Measurements from ENCODE around the gene ITM2B.
"Not testable (repeated sequence)": the region's sequence is repeated elsewhere in the genome, so short reads cannot be mapped to it uniquely, and the experiment has no call there.

ITM2B gene

GRCh38 chr13:48222358-48223301 lies 10.4 kb upstream of the ITM2B start:
- no peak for DNase-seq (ENCODE audit: low read depth in 3 of 3, low spot score in 1 of 3)

GRCh38 chr13:48224701-48225100 lies 8.3 kb upstream of the ITM2B start:
- no peak for DNase-seq (ENCODE audit: low read depth in 3 of 3, low spot score in 1 of 3)

- DNase-seq (ENCODE audit: low read depth in 3 of 3, low spot score in 1 of 3) = no peak
Observed at GRCh38 chr13:48230541-48230940, 2.5 kb upstream of the ITM2B start.

GRCh38 chr13:48231080-48231479 lies 1.9 kb upstream of the ITM2B start:
- no peak for DNase-seq (ENCODE audit: low read depth in 3 of 3, low spot score in 1 of 3)

DNA sequence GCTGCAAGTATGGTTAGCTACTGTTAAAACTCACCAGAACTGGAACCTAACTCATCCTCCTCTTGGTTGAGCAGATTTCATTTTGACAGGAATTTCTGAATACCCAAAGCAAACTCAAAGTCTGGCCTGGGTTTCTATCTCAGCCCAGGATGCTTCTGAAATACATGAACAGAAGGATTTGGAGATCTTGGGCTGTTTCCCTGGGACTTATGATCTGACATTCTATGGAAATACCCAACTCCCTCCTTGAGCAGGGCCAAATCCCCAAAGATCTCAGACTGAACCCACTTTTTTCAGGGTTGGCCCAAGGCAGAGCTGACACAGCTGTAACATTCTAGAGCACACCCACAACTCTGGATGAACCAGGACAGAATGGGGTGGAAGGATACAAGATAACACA lies 1.1 kb upstream of the ITM2B start:
- no peak for DNase-seq (ENCODE audit: low read depth in 3 of 3, low spot score in 1 of 3)

DNA sequence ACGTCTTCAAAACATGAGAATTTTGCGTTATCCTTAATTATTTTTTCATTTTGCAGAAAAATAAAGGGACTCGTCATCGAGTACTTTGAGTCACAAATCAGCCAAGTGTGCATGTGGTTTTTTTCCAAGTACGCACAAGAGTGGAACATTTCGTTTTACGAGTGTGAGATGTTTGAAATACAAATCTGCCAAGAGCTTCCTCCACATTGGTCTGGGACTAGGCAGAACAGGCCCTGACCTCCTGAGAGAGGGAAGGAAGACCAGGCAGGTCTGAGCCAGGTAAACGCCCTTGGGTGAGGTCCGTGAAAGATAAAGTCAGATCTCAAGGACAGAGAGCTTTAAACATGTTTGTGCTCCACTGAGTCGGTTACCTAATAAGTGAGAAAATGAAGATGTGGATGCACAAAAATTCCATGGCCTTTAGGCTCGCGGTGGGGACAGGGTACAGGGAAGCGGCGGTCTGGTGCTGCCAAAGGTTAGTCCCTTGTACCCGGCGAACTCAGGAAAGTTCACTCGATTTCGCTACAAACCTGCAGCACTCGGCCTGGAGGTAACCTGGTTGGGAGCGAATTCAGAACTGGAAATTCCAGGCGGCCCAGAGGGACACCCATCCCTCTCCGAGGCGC lies 473 bp upstream of the ITM2B start:
- DNase-seq (ENCODE audit: low read depth in 3 of 3, low spot score in 1 of 3) = no peak

- DNase-seq (ENCODE audit: low read depth in 3 of 3, low spot score in 1 of 3) = no peak
Observed at GRCh38 chr13:48233889-48234488, 983 bp downstream of the ITM2B start.

- DNase-seq (ENCODE audit: low read depth in 3 of 3, low spot score in 1 of 3) = no peak
Observed at GRCh38 chr13:48234566-48235340, 1.7 kb downstream of the ITM2B start.

DNA sequence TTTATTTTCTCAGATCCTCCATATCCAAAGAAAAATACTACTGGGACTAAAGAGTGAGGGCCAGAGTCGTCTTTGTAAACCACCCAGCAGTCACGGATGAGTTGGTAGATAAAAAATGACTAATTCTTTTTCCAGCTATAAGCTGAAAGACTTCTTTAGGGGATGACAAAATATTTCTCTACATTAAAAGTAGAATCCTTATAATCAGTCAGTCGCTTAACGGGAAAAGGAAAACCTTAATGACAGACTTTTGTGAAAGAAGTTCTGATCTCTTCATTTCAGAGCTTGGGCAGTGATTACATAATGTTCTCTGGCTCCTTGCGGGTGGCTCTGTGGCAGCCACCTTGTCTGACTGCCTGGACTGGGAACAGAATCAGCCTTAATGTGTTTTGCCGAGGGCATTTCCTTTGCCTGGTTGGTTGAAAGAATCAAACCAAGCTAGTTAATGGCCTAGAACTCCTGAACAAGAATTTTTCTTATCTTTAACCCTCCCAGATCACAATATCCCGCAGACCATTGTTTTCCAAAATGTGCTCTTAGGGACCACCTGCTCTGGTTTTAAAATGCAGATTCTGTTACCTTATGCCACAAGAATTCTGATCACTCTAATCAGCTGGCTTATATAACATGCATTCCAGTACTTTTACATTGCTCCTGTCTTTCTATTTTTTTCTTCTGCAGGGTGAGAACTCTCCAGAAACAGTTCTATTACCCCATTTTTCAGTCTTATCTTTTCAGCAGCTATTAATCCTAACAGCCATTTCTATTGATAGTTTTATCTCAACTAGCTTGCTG lies 2.5 kb downstream of the ITM2B start:
- no peak for DNase-seq (ENCODE audit: low read depth in 3 of 3, low spot score in 1 of 3)

DNA sequence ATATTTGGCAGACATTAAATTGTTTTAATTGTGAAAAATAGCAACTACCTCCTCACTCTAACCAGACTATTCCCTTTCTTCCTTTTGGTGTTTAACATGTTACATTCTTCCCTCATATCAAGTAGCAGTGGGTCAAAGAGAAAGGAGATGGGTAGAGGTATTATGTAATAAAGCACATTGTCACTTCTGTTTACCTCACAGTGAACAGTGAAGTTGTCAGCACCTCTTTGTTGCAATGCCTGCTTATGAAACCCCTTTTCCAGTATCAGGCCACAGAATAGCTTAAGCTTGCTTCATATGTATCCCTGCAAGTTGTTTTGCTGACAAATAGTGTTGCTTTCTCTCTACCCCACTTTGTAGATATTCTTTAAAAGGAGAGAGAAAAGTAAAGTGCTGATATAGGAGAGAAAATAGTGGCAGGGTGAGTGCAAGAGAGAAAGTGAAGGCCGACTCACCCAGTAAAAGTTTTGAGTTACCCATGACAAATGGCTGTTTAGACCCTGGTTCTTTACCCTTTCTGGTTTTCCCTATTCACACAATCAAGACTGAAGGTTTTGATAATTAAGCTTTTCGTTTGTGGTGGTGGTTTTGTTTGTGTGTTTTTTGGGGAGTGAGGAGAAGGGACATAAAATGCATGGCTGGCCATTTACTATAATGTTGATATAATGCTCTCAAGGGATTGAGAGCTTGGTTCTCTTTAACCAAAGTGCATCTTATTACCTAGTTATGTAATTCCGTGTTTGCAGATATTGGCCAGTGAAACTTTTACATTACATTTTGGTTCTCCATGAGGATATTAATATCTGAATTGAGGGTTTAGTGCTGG lies 3.7 kb downstream of the ITM2B start:
- no peak for DNase-seq (ENCODE audit: low read depth in 3 of 3, low spot score in 1 of 3)

GRCh38 chr13:48239369-48239768 lies 6.4 kb downstream of the ITM2B start:
- not testable (repeated sequence) for DNase-seq (ENCODE audit: low read depth in 3 of 3, low spot score in 1 of 3)

DNA sequence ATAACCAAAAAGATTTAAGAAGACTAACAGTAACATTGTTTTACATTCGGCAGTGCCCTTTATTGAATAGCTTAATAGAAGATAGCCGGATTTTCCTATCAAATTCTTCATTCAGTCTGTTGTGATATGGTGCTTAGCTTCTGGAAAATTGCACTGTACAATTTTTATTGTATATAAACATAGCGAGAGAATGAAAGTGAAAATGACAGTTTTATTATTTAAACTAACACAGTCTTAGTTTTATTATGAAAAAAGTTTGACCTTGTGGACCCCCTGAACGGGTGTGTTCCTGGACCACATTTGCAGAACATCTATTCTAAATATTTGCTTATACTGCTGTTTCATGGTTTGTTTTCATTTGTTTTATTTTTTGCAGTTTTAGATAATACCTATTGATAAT lies 8.6 kb downstream of the ITM2B start:
- no peak for DNase-seq (ENCODE audit: low read depth in 3 of 3, low spot score in 1 of 3)

DNA sequence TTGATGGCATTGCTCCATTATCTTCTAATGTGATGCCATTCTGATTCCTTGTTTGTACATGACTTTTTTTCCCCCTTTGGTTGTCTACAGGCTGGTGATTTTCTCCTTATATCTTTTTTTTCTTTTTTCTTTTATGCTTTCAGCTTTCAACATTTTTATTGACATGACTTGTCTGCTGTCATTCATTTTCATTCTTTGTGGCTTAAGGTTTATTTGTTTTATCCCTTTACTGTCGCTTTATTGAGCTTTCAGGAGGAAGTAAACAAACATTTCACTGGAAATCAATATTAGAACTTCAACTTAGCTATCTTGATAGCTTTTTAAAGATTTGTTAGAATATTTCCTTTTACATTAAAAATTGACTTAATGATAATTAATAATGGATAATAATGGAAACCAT lies 9.7 kb downstream of the ITM2B start:
- DNase-seq (ENCODE audit: low read depth in 3 of 3, low spot score in 1 of 3) = no peak

DNA sequence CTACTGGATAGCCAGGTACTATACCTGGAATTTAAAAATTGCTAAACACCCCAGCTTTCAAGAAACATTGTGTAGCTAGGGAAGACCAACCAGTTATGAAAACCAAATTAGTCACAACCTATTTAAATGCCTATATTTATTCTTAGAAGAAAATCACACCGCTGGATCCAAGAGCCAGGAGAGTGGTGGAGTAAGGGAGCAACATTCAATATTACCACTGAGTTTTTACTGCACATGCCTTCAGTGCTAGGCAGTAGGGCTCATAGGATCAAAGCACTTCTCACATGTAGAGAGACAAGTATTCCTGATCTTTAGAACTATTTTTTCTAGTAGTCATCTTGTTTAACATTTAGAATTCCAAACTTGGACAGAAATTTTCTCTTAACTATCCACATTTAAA lies 11.2 kb downstream of the ITM2B start:
- DNase-seq (ENCODE audit: low read depth in 3 of 3, low spot score in 1 of 3) = no peak

DNA sequence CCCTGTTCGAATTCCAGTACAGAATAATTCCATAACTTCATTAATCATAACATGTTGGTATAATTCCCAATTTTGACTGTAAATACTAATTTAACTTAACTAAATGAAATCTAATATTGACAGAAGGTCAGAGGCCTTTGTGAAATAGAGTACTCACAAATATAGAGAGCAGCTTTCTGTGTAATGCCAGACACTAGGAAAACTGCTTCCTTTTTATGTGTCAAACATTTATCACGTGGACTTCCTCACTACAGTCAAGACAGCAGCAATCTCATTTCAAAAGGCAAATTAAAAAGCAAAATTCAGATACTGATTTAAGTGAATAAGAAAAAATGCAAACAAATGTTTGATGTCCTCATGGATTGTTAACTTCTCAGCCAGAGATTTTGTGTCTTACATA lies 13.1 kb downstream of the ITM2B start:
- DNase-seq (ENCODE audit: low read depth in 3 of 3, low spot score in 1 of 3) = no peak

DNA sequence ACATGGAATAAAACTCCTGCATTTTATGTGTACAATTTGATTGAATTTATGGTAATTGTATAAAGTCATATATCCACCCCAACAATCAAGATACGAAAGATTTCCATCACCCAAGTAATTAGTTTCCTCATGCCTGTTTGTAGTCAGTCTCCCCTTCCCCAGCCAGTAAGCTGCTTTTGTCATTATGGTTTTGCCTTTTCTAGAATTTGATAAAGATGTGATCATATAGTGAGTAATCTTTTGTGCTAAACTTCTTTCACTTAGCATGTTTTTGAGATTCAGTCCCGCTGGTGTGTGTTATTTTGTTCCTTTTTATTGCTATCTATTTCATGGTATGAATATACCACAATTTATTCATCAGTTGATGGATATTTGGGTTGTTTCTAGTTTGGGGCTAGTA lies 16.0 kb downstream of the ITM2B start:
- DNase-seq (ENCODE audit: low read depth in 3 of 3, low spot score in 1 of 3) = no peak

DNA sequence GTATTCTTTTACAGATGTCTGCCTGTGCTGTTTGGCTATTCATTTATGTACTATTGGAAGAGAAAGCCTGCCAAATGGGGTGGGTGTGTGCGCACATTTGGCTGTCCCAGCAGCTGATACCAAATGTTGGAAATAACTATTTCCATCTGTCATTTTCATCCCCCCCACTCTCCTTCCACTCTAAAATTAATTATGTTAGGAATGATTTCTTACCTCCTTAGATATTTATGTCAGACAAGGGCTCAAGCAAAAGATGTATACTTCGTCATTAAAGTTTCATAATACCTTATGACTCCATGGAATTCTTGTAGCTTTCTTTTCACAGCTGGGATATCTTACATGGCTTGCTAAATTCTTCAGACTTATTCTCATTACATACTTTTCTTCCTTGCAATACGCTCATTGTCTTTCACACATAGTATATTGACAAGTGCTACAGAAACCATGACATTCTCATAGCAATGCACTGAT lies 18.6 kb downstream of the ITM2B start:
- DNase-seq (ENCODE audit: low read depth in 3 of 3, low spot score in 1 of 3) = no peak

DNA sequence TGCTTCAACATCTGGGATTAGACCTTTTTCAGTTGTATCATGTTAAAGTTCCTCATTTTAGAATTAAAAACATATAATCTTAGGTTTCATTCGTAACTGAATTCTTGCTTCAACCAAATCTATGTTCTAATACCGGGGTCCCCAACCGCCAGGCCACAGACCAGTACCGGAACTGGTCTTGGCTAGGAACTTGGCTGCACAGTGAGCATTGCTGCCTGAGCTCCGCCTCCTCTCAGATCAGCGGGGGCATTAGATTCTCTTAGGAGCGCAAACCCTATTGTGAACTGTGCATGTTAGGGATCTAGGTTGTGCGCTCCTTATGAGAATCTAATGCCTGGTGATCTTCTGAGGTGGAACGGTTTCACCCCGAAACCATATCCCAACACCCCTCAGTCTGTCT lies 19.2 kb downstream of the ITM2B start:
- DNase-seq (ENCODE audit: low read depth in 3 of 3, low spot score in 1 of 3) = no peak

GRCh38 chr13:48253849-48254248 lies 20.8 kb downstream of the ITM2B start:
- no peak for DNase-seq (ENCODE audit: low read depth in 3 of 3, low spot score in 1 of 3)

GRCh38 chr13:48255090-48255489 lies 22.1 kb downstream of the ITM2B start:
- no peak for DNase-seq (ENCODE audit: low read depth in 3 of 3, low spot score in 1 of 3)
